Hepatocyte (in vitro differentiated cells): ENCODE data around the gene IDE.

ENCODE experiments used
- CTCF ChIP-seq: fragments of 200-600 bp; sonication (generic); IDR thresholded peaks from 2 replicates; pipeline ENCODE4 v1.5.1; 2016; ENCODE audit warnings: antibody characterized with exemption, mild to moderate bottlenecking; ENCODE audit not compliant: poor library complexity
- EZH2 ChIP-seq: fragments of 200-600 bp; sonication (generic); IDR thresholded peaks from 2 replicates; pipeline ENCODE4 v1.6.1; 2016; ENCODE audit warnings: antibody characterized with exemption, mild to moderate bottlenecking, borderline replicate concordance

- TF ChIP-seq CTCF, result no peak
- no peak for TF ChIP-seq EZH2
These were observed 68.8 kb downstream of the IDE start for GRCh38 chr10:92505044-92505443.
